ENCODE data around the gene GJB5.
"Not testable (repeated sequence)": the region's sequence is repeated elsewhere in the genome, so short reads cannot be mapped to it uniquely, and the experiment has no call there.

Gene GJB5

GRCh38 chr1:34770891-34771504 lies 16.2 kb downstream of the GJB5 start:
- Histone ChIP-seq H3K9me2 (ENCODE audit: low read depth, low read length) (no peaks in the 10 kb centered on the region), H3K4me1 (ENCODE audit: insufficient read depth, low read length, severe bottlenecking) (no peaks in the 10 kb centered on the region), H3K79me2 (ENCODE audit: insufficient read depth, low read length) (no peaks in the 10 kb centered on the region), H3K9ac (ENCODE audit: low read length) (no peak overlapping the region), H3K27me3 (ENCODE audit: insufficient read depth, low read length) (no peaks in the 10 kb centered on the region), H3F3A (ENCODE audit: insufficient read depth, low read length) (no peaks in the 10 kb centered on the region), H3K27ac (ENCODE audit: low read depth, low read length, poor library complexity, severe bottlenecking) (no peak overlapping the region), H3K36me3 (ENCODE audit: insufficient read depth, low read length) (no peaks in the 10 kb centered on the region), H3K4me2 (ENCODE audit: low read length) (no peak overlapping the region), H3K4me3 (ENCODE audit: low read depth, low read length, poor library complexity, severe bottlenecking) (no peak overlapping the region), H3K9me3 (ENCODE audit: low read length) (no peaks in the 10 kb centered on the region), H2AFZ (ENCODE audit: low read length) (no peak overlapping the region), H4K20me1 (ENCODE audit: insufficient read depth, low read length) (no peaks in the 10 kb centered on the region)
- no peak for TF ChIP-seq EZH2 (IDR thresholded peaks at IDR 0.05; ENCODE audit: borderline replicate concordance, low read length)
- TF ChIP-seq CTCF (IDR thresholded peaks at IDR 0.05; ENCODE audit: low read length), result no peak

- no peaks in the 10 kb centered on the region for H3K27me3 ChIP-seq (ENCODE audit: insufficient read depth, low read length)
- H3K79me2 ChIP-seq (ENCODE audit: insufficient read depth, low read length), result no peaks in the 10 kb centered on the region
- no peaks in the 10 kb centered on the region for H3K9me3 ChIP-seq (ENCODE audit: low read length)
- no peak overlapping the region for H3K4me2 ChIP-seq (ENCODE audit: low read length)
- no peak overlapping the region for H3K27ac ChIP-seq (ENCODE audit: low read depth, low read length, poor library complexity, severe bottlenecking)
- TF ChIP-seq CTCF (IDR thresholded peaks at IDR 0.05; ENCODE audit: low read length), result no peak
- TF ChIP-seq EZH2 (IDR thresholded peaks at IDR 0.05; ENCODE audit: borderline replicate concordance, low read length), result no peak
- no peaks in the 10 kb centered on the region for H4K20me1 ChIP-seq (ENCODE audit: insufficient read depth, low read length)
- no peaks in the 10 kb centered on the region for H3K9me2 ChIP-seq (ENCODE audit: low read depth, low read length)
- H3K36me3 ChIP-seq (ENCODE audit: insufficient read depth, low read length), result no peaks in the 10 kb centered on the region
- H3K9ac ChIP-seq (ENCODE audit: low read length), result no peak overlapping the region
- no peak overlapping the region for H3K4me3 ChIP-seq (ENCODE audit: low read depth, low read length, poor library complexity, severe bottlenecking)
- H3K4me1 ChIP-seq (ENCODE audit: insufficient read depth, low read length, severe bottlenecking), result no peaks in the 10 kb centered on the region
- H3F3A ChIP-seq (ENCODE audit: insufficient read depth, low read length), result no peaks in the 10 kb centered on the region
- no peak overlapping the region for H2AFZ ChIP-seq (ENCODE audit: low read length)
These were observed 16.9 kb downstream of the GJB5 start for GRCh38 chr1:34771573-34772371.

- H3K9me2 ChIP-seq (ENCODE audit: low read depth, low read length); H4K20me1 ChIP-seq (ENCODE audit: insufficient read depth, low read length); H3F3A ChIP-seq (ENCODE audit: insufficient read depth, low read length); H3K36me3 ChIP-seq (ENCODE audit: insufficient read depth, low read length); H3K4me1 ChIP-seq (ENCODE audit: insufficient read depth, low read length, severe bottlenecking); H3K9me3 ChIP-seq (ENCODE audit: low read length); H2AFZ ChIP-seq (ENCODE audit: low read length); H3K27me3 ChIP-seq (ENCODE audit: insufficient read depth, low read length); H3K27ac ChIP-seq (ENCODE audit: low read depth, low read length, poor library complexity, severe bottlenecking); H3K4me2 ChIP-seq (ENCODE audit: low read length); H3K9ac ChIP-seq (ENCODE audit: low read length); H3K79me2 ChIP-seq (ENCODE audit: insufficient read depth, low read length); H3K4me3 ChIP-seq (ENCODE audit: low read depth, low read length, poor library complexity, severe bottlenecking): not testable (repeated sequence)
These were observed 18.3 kb downstream of the GJB5 start for GRCh38 chr1:34773114-34773513.

All from OCI-LY1 (cell line).